ENCODE data around the gene MXRA7.

DNA sequence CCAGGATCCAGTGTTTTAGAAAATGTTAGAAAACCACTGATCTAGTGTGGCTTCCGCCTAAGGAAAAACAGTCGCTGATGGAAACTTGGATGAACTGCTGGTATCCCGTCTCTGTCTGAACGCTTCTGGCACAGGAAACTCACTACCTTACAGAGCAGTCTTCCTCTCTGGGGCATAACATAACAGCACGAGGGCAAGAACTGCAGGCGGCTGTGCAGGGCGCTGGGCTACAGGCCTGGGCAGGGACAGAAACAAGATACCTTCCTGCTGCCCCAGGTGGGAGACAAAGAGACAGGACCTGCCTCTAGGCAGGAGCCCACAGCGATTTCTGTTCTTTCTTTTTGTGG is 10.5 kb downstream of the MXRA7 start:
- TF ChIP-seq, protein P1, sequence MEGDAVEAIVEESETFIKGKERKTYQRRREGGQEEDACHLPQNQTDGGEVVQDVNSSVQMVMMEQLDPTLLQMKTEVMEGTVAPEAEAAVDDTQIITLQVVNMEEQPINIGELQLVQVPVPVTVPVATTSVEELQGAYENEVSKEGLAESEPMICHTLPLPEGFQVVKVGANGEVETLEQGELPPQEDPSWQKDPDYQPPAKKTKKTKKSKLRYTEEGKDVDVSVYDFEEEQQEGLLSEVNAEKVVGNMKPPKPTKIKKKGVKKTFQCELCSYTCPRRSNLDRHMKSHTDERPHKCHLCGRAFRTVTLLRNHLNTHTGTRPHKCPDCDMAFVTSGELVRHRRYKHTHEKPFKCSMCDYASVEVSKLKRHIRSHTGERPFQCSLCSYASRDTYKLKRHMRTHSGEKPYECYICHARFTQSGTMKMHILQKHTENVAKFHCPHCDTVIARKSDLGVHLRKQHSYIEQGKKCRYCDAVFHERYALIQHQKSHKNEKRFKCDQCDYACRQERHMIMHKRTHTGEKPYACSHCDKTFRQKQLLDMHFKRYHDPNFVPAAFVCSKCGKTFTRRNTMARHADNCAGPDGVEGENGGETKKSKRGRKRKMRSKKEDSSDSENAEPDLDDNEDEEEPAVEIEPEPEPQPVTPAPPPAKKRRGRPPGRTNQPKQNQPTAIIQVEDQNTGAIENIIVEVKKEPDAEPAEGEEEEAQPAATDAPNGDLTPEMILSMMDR (IDR thresholded peaks at IDR 0.05), result no peak
- TF ChIP-seq POLR2A (IDR thresholded peaks at IDR 0.05), result no peak
